GM18498 (cell line): Measurements from ENCODE around the gene SESN2.
"Not testable (repeated sequence)": the region's sequence is repeated elsewhere in the genome, so short reads cannot be mapped to it uniquely, and the experiment has no call there.

Source experiments
- ATAC-seq: cut with Tn5 transposase; IDR thresholded peaks from one replicate; pipeline ENCODE4 v1.9.1; 2021; ENCODE audit warnings: mild to moderate bottlenecking, moderate library complexity; ENCODE audit not compliant: unreplicated experiment

Gene SESN2

GRCh38 chr1:28326515-28326914 lies 67.2 kb downstream of the SESN2 start:
- ATAC-seq: no peak

GRCh38 chr1:28326984-28327383 lies 67.7 kb downstream of the SESN2 start:
- no peak for ATAC-seq

- not testable (repeated sequence) for ATAC-seq
Observed at GRCh38 chr1:28327431-28327830, 68.1 kb downstream of the SESN2 start.

GRCh38 chr1:28328228-28328648 lies 68.9 kb downstream of the SESN2 start:
- ATAC-seq: no peak

GRCh38 chr1:28329395-28330153 lies 70.3 kb downstream of the SESN2 start:
- no peak for ATAC-seq
